NCI-H69 (cell line): ENCODE measurements around the gene PYY.
A peak's percentile ranks its signal among the peaks of the same experiment; 100 is the strongest.
"Not testable (repeated sequence)": the region's sequence is repeated elsewhere in the genome, so short reads cannot be mapped to it uniquely, and the experiment has no call there.

ENCODE experiments used
- DNase-seq: peaks from one replicate; lab custom pipeline; 2025; lab: John Stamatoyannopoulos, UW

The PYY gene

GRCh38 chr17:43945074-43945829 lies 8.5 kb downstream of the PYY start:
- DNase-seq, result peak; percentile 33

- no peak for DNase-seq
Measured at GRCh38 chr17:43942051-43942685, 11.6 kb downstream of the PYY start, which contains the start of gene PPY. Gene PPY (minus strand): TSS chr17:43942476. CDS start chr17:43941654, 822 bp downstream.

- DNase-seq, result peak; percentile 55
Measured at GRCh38 chr17:43940630-43941029, 13.1 kb downstream of the PYY start.

GRCh38 chr17:43939886-43940285 lies 13.9 kb downstream of the PYY start:
- no peak for DNase-seq

- DNase-seq, result not testable (repeated sequence)
Measured at GRCh38 chr17:43939452-43939851, 14.3 kb downstream of the PYY start.

- DNase-seq, result no peak
Measured at GRCh38 chr17:43938838-43939182, 14.9 kb downstream of the PYY start.

- DNase-seq, result no peak
Measured at GRCh38 chr17:43936434-43936833, 17.3 kb downstream of the PYY start.

GRCh38 chr17:43935926-43936261 lies 17.8 kb downstream of the PYY start:
- no peak for DNase-seq

- no peak for DNase-seq
Measured at GRCh38 chr17:43935204-43935925, 18.4 kb downstream of the PYY start.

GRCh38 chr17:43932923-43933322 lies 20.8 kb downstream of the PYY start:
- DNase-seq, result no peak

- DNase-seq, result no peak
Measured at GRCh38 chr17:43932357-43932756, 21.4 kb downstream of the PYY start.

GRCh38 chr17:43931062-43931571 lies 22.6 kb downstream of the PYY start:
- no peak for DNase-seq

- DNase-seq, result peak; percentile 87
Measured at GRCh38 chr17:43928609-43929008, 25.1 kb downstream of the PYY start.

- peak; percentile 37 for DNase-seq
Measured at GRCh38 chr17:43927929-43928328, 25.8 kb downstream of the PYY start.

GRCh38 chr17:43927060-43927864 lies 26.5 kb downstream of the PYY start:
- DNase-seq, result peak; percentile 53

GRCh38 chr17:43924558-43924957 lies 29.2 kb downstream of the PYY start:
- DNase-seq, result no peak

GRCh38 chr17:43920500-43921095 lies 33.1 kb downstream of the PYY start:
- no peak for DNase-seq

GRCh38 chr17:43918026-43918389 lies 35.7 kb downstream of the PYY start:
- DNase-seq, result no peak

- peak; percentile 10 for DNase-seq
Measured at GRCh38 chr17:43917348-43918025, 36.3 kb downstream of the PYY start.

- DNase-seq, result no peak
Measured at GRCh38 chr17:43917016-43917347, 36.8 kb downstream of the PYY start.

GRCh38 chr17:43916385-43916784 lies 37.4 kb downstream of the PYY start:
- DNase-seq, result no peak
